K562 (cell line): ENCODE results near the gene MRM3. TPM values are rescaled to one million over a fixed set of nuclear protein-coding genes. Genes with fewer than 3 reads are reported as not detected.

ENCODE experiments used
- ATAC-seq: fragments of 200-7000 bp; cut with Tn5 transposase; 3 replicates; pipeline ENCODE4 v1.9.1; 2020; ENCODE audit warnings: moderate library complexity
- BruUV-seq: library from RNA; stranded (reverse); fragments of 400-500 nt; replicated peaks from 2 replicates; lab custom pipeline; 2021; lab: Mats Ljungman, UMichigan
- CTCF ChIA-PET: fragments of 300-600 bp; formaldehyde crosslinking; extraction: SDS; loops from one replicate; lab custom pipeline; 2021; ENCODE audit warnings: low intra/inter-chr PET ratio; lab: Yijun Ruan, JAX
- POLR2A ChIA-PET: fragments of 300-600, 350-650 bp; sonication (Branson Sonifier 250); formaldehyde crosslinking; extraction: SDS; loops from one replicate; lab custom pipeline; 2021; ENCODE audit warnings: antibody characterized with exemption, inconsistent platforms; lab: Yijun Ruan, JAX
- DNase-seq, 4 experiments: peaks; one replicate each; pipeline versions ENCODE4 v3.0.0 to v3.0.0-alpha.2; 2011 to 2018; ENCODE audit warnings: low spot score in 3 of 4, mixed read lengths in 3 of 4; ENCODE audit errors: extremely low read depth in 1 of 4
- FAIRE-seq: peaks from 2 replicates; lab custom pipeline; 2011; peaks lifted over from hg19 to GRCh38; lab: Jason Lieb, UNC
- H2AFZ ChIP-seq: 2 replicates; pipeline ENCODE4 v1.6.0; 2011; ENCODE audit warnings: low read depth, low read length, control low read depth, inconsistent platforms
- H3K27ac ChIP-seq: fragments of 200-600 bp; 3 replicates; pipeline ENCODE4 v1.8.0; 2011; ENCODE audit warnings: low read depth, mild to moderate bottlenecking, control low read depth, inconsistent platforms, low read length, moderate library complexity, mixed read lengths; ENCODE audit errors: extremely low read depth
- H3K27me3 ChIP-seq, 2 experiments: fragments of 300-600 bp in 1 of 2; 2 replicates in 1 of 2; 3 replicates in 1 of 2; pipeline versions ENCODE4 v1.6.0 to v1.8.0; 2011; ENCODE audit warnings: inconsistent platforms in 2 of 2, low read length in 2 of 2, mild to moderate bottlenecking in 1 of 2, mixed read lengths in 1 of 2, moderate library complexity in 1 of 2; ENCODE audit not compliant: control insufficient read depth in 2 of 2, insufficient read depth in 2 of 2
- H3K36me3 ChIP-seq: fragments of 300-600 bp; 3 replicates; pipeline ENCODE4 v1.8.0; 2011; ENCODE audit warnings: mild to moderate bottlenecking, low read length, inconsistent platforms; ENCODE audit not compliant: control insufficient read depth, insufficient read depth
- H3K4me1 ChIP-seq, 2 experiments: fragments of 200-600 bp in 1 of 2; replicated peaks in 1 of 2; 2 replicates in 1 of 2; 3 replicates in 1 of 2; pipeline versions ENCODE4 v1.5.1 to v1.8.0; 2011; ENCODE audit warnings: inconsistent platforms in 2 of 2, low read length in 2 of 2, mild to moderate bottlenecking in 1 of 2, mixed read lengths in 1 of 2, moderate library complexity in 1 of 2; ENCODE audit not compliant: control insufficient read depth in 2 of 2, insufficient read depth in 2 of 2
- H3K4me2 ChIP-seq: 2 replicates; pipeline ENCODE4 v1.6.1; 2011; ENCODE audit warnings: low read length, control low read depth, inconsistent platforms, mixed read lengths; ENCODE audit not compliant: insufficient read depth
- H3K4me3 ChIP-seq: fragments of 200-600 bp; sonication (generic), shearing (Covaris generic); 2 replicates; pipeline ENCODE4 v1.5.1; 2016; ENCODE audit warnings: control low read depth, inconsistent platforms
- H3K79me2 ChIP-seq: fragments of 200-600 bp; 3 replicates; pipeline ENCODE4 v1.8.0; 2011; ENCODE audit warnings: low read length, inconsistent platforms; ENCODE audit not compliant: control insufficient read depth, insufficient read depth
- H3K9ac ChIP-seq, 2 experiments: 2 replicates each; pipeline versions ENCODE4 v1.6.0 to v1.6.1; 2011; ENCODE audit warnings: low read depth in 2 of 2, low read length in 2 of 2, control low read depth in 1 of 2, inconsistent platforms in 1 of 2, mild to moderate bottlenecking in 1 of 2, mixed read lengths in 1 of 2; ENCODE audit not compliant: insufficient read depth in 1 of 2
- H3K9me1 ChIP-seq: one replicate; pipeline ENCODE4 v1.6.0; 2011; ENCODE audit warnings: inconsistent platforms, mild to moderate bottlenecking, low read length, moderate library complexity; ENCODE audit not compliant: control insufficient read depth, insufficient read depth
- H3K9me3 ChIP-seq: replicated peaks from 2 replicates; pipeline ENCODE4 v1.5.1; 2011; ENCODE audit warnings: low read depth, low read length, inconsistent platforms; ENCODE audit not compliant: control insufficient read depth, insufficient read depth
- H4K20me1 ChIP-seq: replicated peaks from 2 replicates; pipeline ENCODE4 v1.6.1; 2011; ENCODE audit warnings: low read length, inconsistent platforms, mixed read lengths; ENCODE audit not compliant: control insufficient read depth, insufficient read depth
- ARID3B ChIP-seq: fragments of 250-450 bp; sonication (Bioruptor Pico); IDR thresholded peaks from 2 replicates; pipeline ENCODE4 v1.4.0; 2020; ENCODE audit warnings: borderline replicate concordance
- ARID4B ChIP-seq: sonication (generic); formaldehyde crosslinking; IDR thresholded peaks from 2 replicates; pipeline ENCODE4 v1.8.0; 2022; ENCODE audit warnings: mild to moderate bottlenecking, missing genetic modification reagents
- ATF1 ChIP-seq, 2 experiments: fragments of 450-650 bp in 1 of 2; IDR thresholded peaks; 2 replicates each; pipeline ENCODE4 v1.6.1; 2016; ENCODE audit warnings: missing compliant biosample characterization in 1 of 2, missing genetic modification characterization in 1 of 2
- ATF2 ChIP-seq: sonication (generic); formaldehyde crosslinking; IDR thresholded peaks from 2 replicates; pipeline ENCODE4 v1.8.1; 2022; ENCODE audit warnings: missing genetic modification reagents
- FOXK1 ChIP-seq: sonication (generic); formaldehyde crosslinking; IDR thresholded peaks from 2 replicates; pipeline ENCODE4 v1.8.0; 2022; ENCODE audit warnings: missing genetic modification reagents, mild to moderate bottlenecking, borderline replicate concordance
- GATAD2B ChIP-seq: fragments of 450-650 bp; IDR thresholded peaks from 2 replicates; pipeline ENCODE4 v1.6.1; 2017; ENCODE audit warnings: mild to moderate bottlenecking, borderline replicate concordance
- KAT2B ChIP-seq: IDR thresholded peaks from one replicate; pipeline ENCODE4 v1.6.1; 2012; ENCODE audit warnings: low read depth, mild to moderate bottlenecking, control low read depth, inconsistent platforms, low read length, moderate library complexity
- KDM2B ChIP-seq: fragments of 250-450 bp; sonication (Bioruptor Pico); IDR thresholded peaks from 2 replicates; pipeline ENCODE4 v1.8.0; 2021; ENCODE audit warnings: mild to moderate bottlenecking, moderate library complexity
- PTTG1 ChIP-seq: fragments of 450-650 bp; IDR thresholded peaks from 2 replicates; pipeline ENCODE4 v1.6.1; 2016; ENCODE audit warnings: low read depth, mild to moderate bottlenecking, missing genetic modification characterization, missing compliant biosample characterization
- SMARCA5 ChIP-seq: fragments of 450-650 bp; IDR thresholded peaks from 2 replicates; pipeline ENCODE4 v1.6.1; 2016
- ZBTB12 ChIP-seq: fragments of 250-450 bp; sonication (Bioruptor Pico); IDR thresholded peaks from 2 replicates; pipeline ENCODE4 v1.4.0; 2020
- ZNF431 ChIP-seq: sonication (generic); formaldehyde crosslinking; IDR thresholded peaks from 2 replicates; pipeline ENCODE4 v1.8.0; 2022; ENCODE audit warnings: mild to moderate bottlenecking, missing genetic modification reagents
- WGBS: fragments of 100-300 bp; shearing (Covaris generic); methylation state at CpG from one replicate; pipeline ENCODE4 v1.1.6; 2016; ENCODE audit warnings: low coverage, mixed read lengths; ENCODE audit not compliant: insufficient coverage; ENCODE audit errors: missing lambda C conversion rate; 5-methylcytosine and 5-hydroxymethylcytosine counted together
- in situ Hi-C: fragments of 300-500 bp; cut with MboI; formaldehyde crosslinking; loops from 4 replicates; pipeline ENCODE4 v1.15.0; 2018; ENCODE audit warnings: inconsistent platforms, mixed read lengths
- intact Hi-C: fragments of 100-400 bp; cut with micrococcal nuclease; formaldehyde crosslinking; loops from 2 replicates; pipeline ENCODE4 v1.14.2; 2022
- polyA plus RNA-seq, 8 experiments: library from polyadenylated mRNA; depleted of rRNA in 4 of 8; stranded (reverse) in 5 of 8; unstranded in 3 of 8; fragments of >200 nt; fragmentation: Nextera tagmentation in 2 of 8; fragmentation: Illumina TruSeq in 1 of 8; extraction: Ambion mirVana in 2 of 8; extraction: Trizol in 1 of 8; gene quantifications; 2 replicates each; pipeline versions ENCODE4 v1.2.1 to v1.2.3, GENCODE V29; 2011 to 2014; ENCODE audit warnings: inconsistent platforms in 1 of 8, missing spikeins in 1 of 8
- total RNA-seq, 7 experiments: library from RNA; depleted of rRNA in 6 of 7; stranded (reverse); fragments of >200 nt in 6 of 7; fragmentation: Illumina TruSeq in 2 of 7; extraction: Trizol in 2 of 7; gene quantifications; 2 replicates each; pipeline versions ENCODE4 v1.2.1 to v1.2.3, GENCODE V29; 2011 to 2021; ENCODE audit warnings: low replicate concordance in 1 of 7

The MRM3 gene
- total and polyA plus RNA-seq, 9 of the 15 experiments (the other 6 are each of a cell fraction or from before 2014, with no cell fraction given), result 2.4 to 24.8 (median 18.3) TPM

- in situ Hi-C loops, result no loop called here
- TF ChIP-seq KAT2B (no peak), ARID3B (CRISPR knock-in tag) (no peak), ATF1 (CRISPR knock-in tag; IDR thresholded peaks at IDR 0.05) (no peak), ATF1 (tag; IDR thresholded peaks at IDR 0.05) (no peak), ZNF431 (no peak), FOXK1 (CRISPR knock-in tag) (no peak), ATF2 (CRISPR knock-in tag) (no peak), KDM2B (CRISPR knock-in tag) (no peak), ZBTB12 (CRISPR knock-in tag) (no peak), SMARCA5 (no peak), PTTG1 (tag) (no peak), GATAD2B (no peak), ARID4B (CRISPR knock-in tag) (no peak)
- no peak overlapping the region for H3K4me3 ChIP-seq
- H3K4me2 ChIP-seq, result no peak overlapping the region
- no peaks in the 10 kb centered on the region for H4K20me1 ChIP-seq
- ATAC-seq, result no peak
- H3K9me1 ChIP-seq, result no peaks in the 10 kb centered on the region
- H2AFZ ChIP-seq, result no peak overlapping the region
- ChIA-PET CTCF (no interaction called here), POLR2A (no interaction called here)
- H3K9me3 ChIP-seq, result no peaks in the 10 kb centered on the region
- no peak for DNase-seq
- H3K4me1 ChIP-seq, result no peaks in the 10 kb centered on the region
- H3K9ac ChIP-seq, result no peak overlapping the region
- no peak for FAIRE-seq
- 92% methylated on average over 5 of the region's 5 CpGs for WGBS
- H3K27me3 ChIP-seq, result no peaks in the 10 kb centered on the region
- intact Hi-C loops, result no loop called here
- H3K79me2 ChIP-seq, result no peaks in the 10 kb centered on the region
- no peak overlapping the region for H3K27ac ChIP-seq
- no TSS peak for BruUV-seq
- peaks cover 91% of the 10 kb centered on the region for H3K36me3 ChIP-seq
Observed at GRCh38 chr17:774313-774584, 7.9 kb upstream of the MRM3 start.
